ENCODE data around the gene UGT1A10. TPM values are rescaled to one million over a fixed set of nuclear protein-coding genes. Genes with fewer than 3 reads are reported as not detected.

UGT1A10 gene
- total RNA-seq, 4 donors from 2014 or later: not detected

DNA sequence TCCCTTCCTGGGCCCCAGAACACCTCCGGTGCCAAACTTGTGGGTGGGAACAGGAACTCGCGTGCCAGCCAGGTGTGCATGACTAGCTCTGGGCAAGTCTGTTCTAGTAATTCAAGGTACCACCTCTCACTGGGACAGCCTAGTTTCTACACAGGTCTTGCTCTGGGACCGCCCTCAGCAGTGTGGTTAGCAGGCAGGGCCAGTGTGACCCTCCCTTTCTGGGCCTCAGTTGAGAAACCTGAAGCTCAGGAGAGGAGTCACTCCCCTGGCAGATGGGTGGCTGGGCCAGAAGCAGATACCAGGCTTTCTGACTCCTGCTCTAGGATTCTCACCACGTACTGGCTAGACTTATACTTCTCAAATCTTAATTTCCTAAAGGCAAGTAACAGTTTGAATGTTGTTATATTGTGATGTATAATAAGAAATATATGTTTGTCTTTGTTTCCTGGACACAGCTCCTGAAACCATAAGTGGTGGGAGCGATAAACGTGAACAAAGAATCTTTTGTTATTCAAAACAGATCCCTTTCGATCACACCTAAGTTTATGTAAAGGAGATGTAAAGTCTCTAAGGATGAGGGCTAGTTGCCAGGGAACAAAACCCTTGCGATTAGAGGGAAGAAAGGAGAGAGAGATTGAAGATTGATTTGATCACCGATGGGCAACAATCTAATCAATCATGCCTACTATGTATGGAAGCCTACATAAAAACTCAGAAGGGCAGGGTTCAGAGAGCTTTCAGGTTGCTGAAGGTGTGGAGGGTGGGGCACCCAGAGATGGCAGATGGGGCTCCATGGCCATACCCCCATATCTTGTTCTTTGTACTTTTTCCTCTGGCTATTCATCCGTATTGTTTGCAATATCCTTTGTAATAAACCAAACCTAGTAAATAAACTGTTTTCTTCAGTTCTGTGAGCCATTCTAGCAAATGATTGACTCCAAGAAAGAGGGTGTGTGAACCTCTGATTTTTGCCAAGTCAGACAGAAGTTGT is 55.5 kb downstream of the UGT1A10 start:
- H3K4me1 ChIP-seq: no peaks in the 10 kb centered on the region
- no peak for DNase-seq (ENCODE audit: low spot score in 2 of 2)
- no peaks in the 10 kb centered on the region for H3K27me3 ChIP-seq
- H3K9me3 ChIP-seq: no peaks in the 10 kb centered on the region
- 75 to 83% methylated on average over 9 to 11 of the region's 11 CpGs for WGBS, 2 donors
- H3K4me3 ChIP-seq: no peak overlapping the region
- peak overlapping the region in 1 of 4 donors; percentile 1 for H3K27ac ChIP-seq
- no peak for TF ChIP-seq EP300 (IDR thresholded peaks at IDR 0.05)
- TF ChIP-seq POLR2A (IDR thresholded peaks at IDR 0.05): no peak
- TF ChIP-seq CTCF (IDR thresholded peaks at IDR 0.05): no peak
- H3K36me3 ChIP-seq: no peaks in the 10 kb centered on the region

DNA sequence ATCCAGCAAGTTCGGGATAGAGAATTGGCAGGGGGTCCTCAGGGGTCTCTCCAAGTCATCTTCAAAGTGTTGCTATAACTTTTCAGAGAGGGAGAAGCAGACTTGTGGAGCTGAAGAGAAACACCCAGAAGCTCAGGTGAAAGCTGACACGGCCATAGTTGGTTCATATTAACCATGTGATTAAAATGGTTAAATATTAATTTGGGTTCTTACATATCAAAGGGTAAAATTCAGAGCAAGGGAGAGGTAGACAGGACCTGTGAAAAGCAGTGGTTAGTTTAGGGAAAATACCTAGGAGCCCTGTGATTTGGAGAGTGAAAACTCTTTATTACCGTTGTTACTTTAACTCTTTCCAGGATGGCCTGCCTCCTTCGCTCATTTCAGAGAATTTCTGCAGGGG is 56.4 kb downstream of the UGT1A10 start, which contains the start of gene UGT1A6:
Gene UGT1A6, plus strand, starts transcription at position 243 of the 400 bp plus-strand sequence. Its CDS starts 115 bp downstream, at position 358.
- H3K27me3 ChIP-seq: no peaks in the 10 kb centered on the region
- no peaks in the 10 kb centered on the region for H3K4me1 ChIP-seq
- TF ChIP-seq EP300 (IDR thresholded peaks at IDR 0.05): no peak
- TF ChIP-seq CTCF (IDR thresholded peaks at IDR 0.05): no peak
- TF ChIP-seq POLR2A (IDR thresholded peaks at IDR 0.05): no peak
- DNase-seq (ENCODE audit: low spot score in 2 of 2): no peak
- H3K4me3 ChIP-seq: no peak within 1 kb of the TSS
- no peak within 1 kb of the TSS for H3K27ac ChIP-seq
- no peaks in the 10 kb centered on the region for H3K36me3 ChIP-seq
- H3K9me3 ChIP-seq: no peaks in the 10 kb centered on the region
- 85 to 86% methylated on average over 4 of the region's 4 CpGs for WGBS, 2 donors

DNA sequence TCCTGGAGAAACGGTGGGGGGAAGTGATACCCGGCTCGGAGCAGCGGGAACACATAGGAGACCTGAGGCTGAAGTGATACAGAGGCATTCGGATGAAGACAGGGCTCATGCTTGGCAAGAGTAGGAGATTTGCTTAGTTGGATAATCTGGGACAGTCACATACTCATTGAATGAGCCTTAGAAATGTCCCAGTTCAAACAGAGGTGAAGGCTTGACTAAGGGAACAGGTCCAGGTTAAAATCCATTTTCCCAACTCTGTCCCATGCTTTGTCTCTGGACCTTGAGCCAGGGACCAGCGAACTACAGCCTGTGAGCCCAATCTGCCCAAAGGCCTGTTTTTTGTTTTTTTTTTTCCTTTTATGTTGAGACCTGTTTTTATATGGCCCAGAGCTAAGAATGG is 57.7 kb downstream of the UGT1A10 start:
- no peak for DNase-seq (ENCODE audit: low spot score in 2 of 2)
- 66 to 81% methylated on average over 6 of the region's 6 CpGs for WGBS, 2 donors
- no peaks in the 10 kb centered on the region for H3K27me3 ChIP-seq
- no peaks in the 10 kb centered on the region for H3K9me3 ChIP-seq
- TF ChIP-seq CTCF (IDR thresholded peaks at IDR 0.05): no peak
- no peak for TF ChIP-seq EP300 (IDR thresholded peaks at IDR 0.05)
- no peak for TF ChIP-seq POLR2A (IDR thresholded peaks at IDR 0.05)
- H3K36me3 ChIP-seq: no peaks in the 10 kb centered on the region
- H3K4me3 ChIP-seq: no peak overlapping the region
- H3K4me1 ChIP-seq: no peaks in the 10 kb centered on the region
- H3K27ac ChIP-seq: no peak overlapping the region

GRCh38 chr2:233698740-233699139 is 62.5 kb downstream of the UGT1A10 start:
- DNase-seq (ENCODE audit: low spot score in 2 of 2): no peak
- no peak overlapping the region for H3K4me3 ChIP-seq
- H3K4me1 ChIP-seq: no peaks in the 10 kb centered on the region
- H3K27me3 ChIP-seq: no peaks in the 10 kb centered on the region
- no peaks in the 10 kb centered on the region for H3K9me3 ChIP-seq
- no peaks in the 10 kb centered on the region for H3K36me3 ChIP-seq
- TF ChIP-seq CTCF (IDR thresholded peaks at IDR 0.05) (no peak), POLR2A (IDR thresholded peaks at IDR 0.05) (no peak), EP300 (IDR thresholded peaks at IDR 0.05) (no peak)
- 71 to 80% methylated on average over 4 of the region's 4 CpGs for WGBS, 2 donors
- H3K27ac ChIP-seq: no peak overlapping the region

- peaks cover 0 to 1% (median 0%) of the 10 kb centered on the region in 4 donors for H3K9me3 ChIP-seq
- H3K36me3 ChIP-seq: no peaks in the 10 kb centered on the region
- no peak overlapping the region for H3K27ac ChIP-seq
- 81 to 83% methylated on average over 8 of the region's 8 CpGs for WGBS, 2 donors
- no peak for TF ChIP-seq CTCF (IDR thresholded peaks at IDR 0.05)
- no peak for TF ChIP-seq POLR2A (IDR thresholded peaks at IDR 0.05)
- TF ChIP-seq EP300 (IDR thresholded peaks at IDR 0.05): no peak
- H3K27me3 ChIP-seq: no peaks in the 10 kb centered on the region
- H3K4me3 ChIP-seq: no peak overlapping the region
- no peaks in the 10 kb centered on the region for H3K4me1 ChIP-seq
- DNase-seq (ENCODE audit: low spot score in 2 of 2): no peak
Measured at GRCh38 chr2:233699424-233700027, 63.3 kb downstream of the UGT1A10 start.

All from tibial nerve (tissue), 4 donors.